ENCODE results near the gene PTPRC. TPM values are rescaled to one million over a fixed set of nuclear protein-coding genes. Genes with fewer than 3 reads are reported as not detected.

PTPRC gene
- total RNA-seq (ENCODE audit: unreplicated experiment), result not detected
- long read RNA-seq, result 0 reads

GRCh38 chr1:198638894-198639635 lies at the start of gene PTPRC:
Gene PTPRC (plus strand): TSS chr1:198639040. CDS start chr1:198639269, 229 bp downstream.
- Mint-ChIP-seq H3K9me3 (ENCODE audit: unreplicated experiment) (no peaks in the 10 kb centered on the region), H3K4me3 (ENCODE audit: unreplicated experiment) (no peak within 1 kb of the TSS), H3K27ac (ENCODE audit: unreplicated experiment) (no peak within 1 kb of the TSS), H3K27me3 (ENCODE audit: unreplicated experiment) (no peaks in the 10 kb centered on the region), H3K36me3 (ENCODE audit: low read depth, unreplicated experiment) (no peaks in the 10 kb centered on the region), H3K4me1 (ENCODE audit: unreplicated experiment) (no peaks in the 10 kb centered on the region)
- no peak for DNase-seq (ENCODE audit: low spot score)
- TF ChIP-seq CTCF (IDR thresholded peaks at IDR 0.05; ENCODE audit: unreplicated experiment), result no peak

GRCh38 chr1:198590454-198590853 lies 48.4 kb upstream of the PTPRC start:
- Mint-ChIP-seq H3K9me3 (ENCODE audit: unreplicated experiment) (no peaks in the 10 kb centered on the region), H3K4me1 (ENCODE audit: unreplicated experiment) (no peaks in the 10 kb centered on the region), H3K4me3 (ENCODE audit: unreplicated experiment) (no peak overlapping the region), H3K27me3 (ENCODE audit: unreplicated experiment) (no peaks in the 10 kb centered on the region), H3K27ac (ENCODE audit: unreplicated experiment) (no peak overlapping the region), H3K36me3 (ENCODE audit: low read depth, unreplicated experiment) (no peaks in the 10 kb centered on the region)
- DNase-seq (ENCODE audit: low spot score), result no peak
- no peak for TF ChIP-seq CTCF (IDR thresholded peaks at IDR 0.05; ENCODE audit: unreplicated experiment)

- no peaks in the 10 kb centered on the region for H3K4me1 Mint-ChIP-seq (ENCODE audit: unreplicated experiment)
- DNase-seq (ENCODE audit: low spot score), result no peak
- no peaks in the 10 kb centered on the region for H3K36me3 Mint-ChIP-seq (ENCODE audit: low read depth, unreplicated experiment)
- no peaks in the 10 kb centered on the region for H3K9me3 Mint-ChIP-seq (ENCODE audit: unreplicated experiment)
- H3K4me3 Mint-ChIP-seq (ENCODE audit: unreplicated experiment), result no peak overlapping the region
- H3K27me3 Mint-ChIP-seq (ENCODE audit: unreplicated experiment), result no peaks in the 10 kb centered on the region
- H3K27ac Mint-ChIP-seq (ENCODE audit: unreplicated experiment), result no peak overlapping the region
- no peak for TF ChIP-seq CTCF (IDR thresholded peaks at IDR 0.05; ENCODE audit: unreplicated experiment)
Measured at GRCh38 chr1:198595765-198596164, 43.1 kb upstream of the PTPRC start.

- H3K4me1 Mint-ChIP-seq (ENCODE audit: unreplicated experiment), result no peaks in the 10 kb centered on the region
- TF ChIP-seq CTCF (IDR thresholded peaks at IDR 0.05; ENCODE audit: unreplicated experiment), result no peak
Measured at GRCh38 chr1:198597690-198598430, 41.0 kb upstream of the PTPRC start.

More at GRCh38 chr1:198597690-198598430, 41.0 kb upstream of the PTPRC start:
- Mint-ChIP-seq H3K27ac (ENCODE audit: unreplicated experiment) (no peak overlapping the region), H3K27me3 (ENCODE audit: unreplicated experiment) (no peaks in the 10 kb centered on the region), H3K4me3 (ENCODE audit: unreplicated experiment) (no peak overlapping the region), H3K9me3 (ENCODE audit: unreplicated experiment) (no peaks in the 10 kb centered on the region), H3K36me3 (ENCODE audit: low read depth, unreplicated experiment) (no peaks in the 10 kb centered on the region)
- no peak for DNase-seq (ENCODE audit: low spot score)
